ENCODE results near the gene COMMD1. TPM values are rescaled to one million over a fixed set of nuclear protein-coding genes. Genes with fewer than 3 reads are reported as not detected.
"Not testable (repeated sequence)": the region's sequence is repeated elsewhere in the genome, so short reads cannot be mapped to it uniquely, and the experiment has no call there.

COMMD1 gene
- total and polyA plus RNA-seq, 2 donors (not counting 3 experiments of a cell fraction or from before 2014, with no cell fraction given), result 39.5 to 57.1 TPM

GRCh38 chr2:61911510-61911909 lies 6.0 kb downstream of the COMMD1 start:
- TF ChIP-seq POLR2AphosphoS5 (IDR thresholded peaks at IDR 0.05; ENCODE audit: insufficient read depth, low read depth, low read length) (no peak), CTCF (IDR thresholded peaks at IDR 0.05; ENCODE audit: extremely low read depth in 1 of 2, insufficient read depth in 1 of 2, low read depth in 1 of 2, low read length in 2 of 2) (peak in 1 of 2 donors; percentile 5), EZH2 (IDR thresholded peaks at IDR 0.05; ENCODE audit: borderline replicate concordance, low read depth, low read length, severe bottlenecking) (no peak), JUN (IDR thresholded peaks at IDR 0.05; ENCODE audit: borderline replicate concordance, insufficient read depth, insufficient read length, low read depth) (no peak), POLR2A (IDR thresholded peaks at IDR 0.05; ENCODE audit: low read depth, low read length) (no peak)
- ChIA-PET CTCF (no interaction called here), POLR2A (no interaction called here)
- Histone ChIP-seq H3K36me3 (ENCODE audit: control insufficient read depth in 2 of 2, extremely low read depth in 1 of 2, insufficient read depth in 2 of 2, low read length in 2 of 2) (no peaks in the 10 kb centered on the region), H3K9me1 (replicated peaks; ENCODE audit: control insufficient read depth, extremely low read depth, insufficient read depth, low read length) (no peaks in the 10 kb centered on the region), H3K27me3 (ENCODE audit: control insufficient read depth in 2 of 2, insufficient read depth in 2 of 2, low read length in 2 of 2) (no peaks in the 10 kb centered on the region), H2AFZ (ENCODE audit: low read depth, low read length) (no peak overlapping the region), H3K27ac (ENCODE audit: insufficient read depth, low read depth, low read length) (no peak overlapping the region), H4K20me1 (replicated peaks; ENCODE audit: control insufficient read depth, extremely low read depth, insufficient read depth, low read length) (no peaks in the 10 kb centered on the region), H3K9ac (replicated peaks; ENCODE audit: extremely low read depth, insufficient read depth, low read length) (no peak overlapping the region), H3K9me3 (replicated peaks; ENCODE audit: control insufficient read depth, insufficient read depth, low read length) (no peaks in the 10 kb centered on the region), H3K79me2 (ENCODE audit: control insufficient read depth, insufficient read depth, low read length) (no peaks in the 10 kb centered on the region), H3K4me2 (ENCODE audit: insufficient read depth, low read length) (no peak overlapping the region), H3K4me1 (ENCODE audit: control insufficient read depth, extremely low read depth, insufficient read depth, low read length) (peaks cover under 1% of the 10 kb centered on the region), H3K4me3 (replicated peaks in 1 of 3; ENCODE audit: insufficient read depth in 1 of 3, low read depth in 1 of 3, low read length in 3 of 3) (no peak overlapping the region)
- dilution Hi-C loops (cut with MboI; ENCODE audit: extremely low pct_ligation_motif_present, low sequenced_read_pairs) (no loop called here), intact Hi-C loops (cut with micrococcal nuclease) (loop anchor here (10.0 kb wide), 1 partner anchor 393 kb away; no protein-coding TSS in a partner anchor)
- FAIRE-seq (peak; percentile 4), DNase-seq (ENCODE audit: low read depth, low spot score) (no peak)
- BruUV-seq (replicated peaks), result no TSS peak

GRCh38 chr2:61914794-61915193 lies 9.3 kb downstream of the COMMD1 start:
- H3K27ac ChIP-seq (ENCODE audit: insufficient read depth, low read depth, low read length); H3K4me3 ChIP-seq (replicated peaks in 1 of 3; ENCODE audit: insufficient read depth in 1 of 3, low read depth in 1 of 3, low read length in 3 of 3); H3K9me3 ChIP-seq (replicated peaks; ENCODE audit: control insufficient read depth, insufficient read depth, low read length); FAIRE-seq; POLR2A ChIA-PET; H3K36me3 ChIP-seq (ENCODE audit: control insufficient read depth in 2 of 2, extremely low read depth in 1 of 2, insufficient read depth in 2 of 2, low read length in 2 of 2); DNase-seq (ENCODE audit: low read depth, low spot score); H2AFZ ChIP-seq (ENCODE audit: low read depth, low read length); H3K27me3 ChIP-seq (ENCODE audit: control insufficient read depth in 2 of 2, insufficient read depth in 2 of 2, low read length in 2 of 2); H3K4me1 ChIP-seq (ENCODE audit: control insufficient read depth, extremely low read depth, insufficient read depth, low read length); BruUV-seq (replicated peaks); H3K4me2 ChIP-seq (ENCODE audit: insufficient read depth, low read length); H4K20me1 ChIP-seq (replicated peaks; ENCODE audit: control insufficient read depth, extremely low read depth, insufficient read depth, low read length); dilution Hi-C loops (cut with MboI; ENCODE audit: extremely low pct_ligation_motif_present, low sequenced_read_pairs); H3K9me1 ChIP-seq (replicated peaks; ENCODE audit: control insufficient read depth, extremely low read depth, insufficient read depth, low read length); H3K9ac ChIP-seq (replicated peaks; ENCODE audit: extremely low read depth, insufficient read depth, low read length); H3K79me2 ChIP-seq (ENCODE audit: control insufficient read depth, insufficient read depth, low read length): not testable (repeated sequence)
- CTCF ChIA-PET, result interaction anchor here (0.6 kb wide), 1 partner anchor 79 kb away, joined by 3 read pairs; no protein-coding TSS in a partner anchor
- intact Hi-C loops (cut with micrococcal nuclease), result loop anchor here (10.0 kb wide), 1 partner anchor 390 kb away; no protein-coding TSS in a partner anchor
